Body of pancreas (tissue), 4 donors: ENCODE results near the gene SPSB2.
"Not testable (repeated sequence)": the region's sequence is repeated elsewhere in the genome, so short reads cannot be mapped to it uniquely, and the experiment has no call there.

Experiments used
- POLR2A ChIP-seq, 3 donors: fragments of 450-650 bp; IDR thresholded peaks; one replicate each; pipeline ENCODE4 v1.6.1; 2016; ENCODE audit warnings: antibody characterized with exemption in 3 of 3, mild to moderate bottlenecking in 2 of 3
- TF ChIP-seq, protein P1 (sequence below), 7 experiments: fragments of 450-650 bp in 4 of 7; fragments of 200-600 bp in 3 of 7; sonication (generic) in 3 of 7; IDR thresholded peaks; one replicate each; pipeline ENCODE4 v1.5.1; 2016 to 2019; ENCODE audit warnings: antibody characterized with exemption in 7 of 7

DNA sequence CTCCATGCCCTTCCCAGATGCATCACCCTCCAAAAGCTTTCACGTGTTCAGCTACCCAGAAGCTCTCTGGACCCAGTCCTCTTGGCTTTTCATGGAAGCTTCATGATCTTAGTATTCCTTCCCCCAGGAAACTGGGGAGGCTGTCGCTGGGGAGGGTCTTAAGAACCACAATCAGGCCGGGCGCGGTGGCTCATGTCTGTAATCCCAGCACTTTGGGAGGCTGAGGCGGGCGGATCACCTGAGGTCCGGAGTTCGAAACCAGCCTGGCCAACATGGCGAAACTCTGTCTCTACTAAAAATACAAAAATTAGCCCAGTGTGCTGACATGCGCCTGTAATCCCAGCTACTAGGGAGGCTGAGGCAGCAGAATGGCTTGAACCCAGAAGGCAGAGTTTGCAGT lies 35.0 kb upstream of the SPSB2 start:
- TF ChIP-seq, protein P1, sequence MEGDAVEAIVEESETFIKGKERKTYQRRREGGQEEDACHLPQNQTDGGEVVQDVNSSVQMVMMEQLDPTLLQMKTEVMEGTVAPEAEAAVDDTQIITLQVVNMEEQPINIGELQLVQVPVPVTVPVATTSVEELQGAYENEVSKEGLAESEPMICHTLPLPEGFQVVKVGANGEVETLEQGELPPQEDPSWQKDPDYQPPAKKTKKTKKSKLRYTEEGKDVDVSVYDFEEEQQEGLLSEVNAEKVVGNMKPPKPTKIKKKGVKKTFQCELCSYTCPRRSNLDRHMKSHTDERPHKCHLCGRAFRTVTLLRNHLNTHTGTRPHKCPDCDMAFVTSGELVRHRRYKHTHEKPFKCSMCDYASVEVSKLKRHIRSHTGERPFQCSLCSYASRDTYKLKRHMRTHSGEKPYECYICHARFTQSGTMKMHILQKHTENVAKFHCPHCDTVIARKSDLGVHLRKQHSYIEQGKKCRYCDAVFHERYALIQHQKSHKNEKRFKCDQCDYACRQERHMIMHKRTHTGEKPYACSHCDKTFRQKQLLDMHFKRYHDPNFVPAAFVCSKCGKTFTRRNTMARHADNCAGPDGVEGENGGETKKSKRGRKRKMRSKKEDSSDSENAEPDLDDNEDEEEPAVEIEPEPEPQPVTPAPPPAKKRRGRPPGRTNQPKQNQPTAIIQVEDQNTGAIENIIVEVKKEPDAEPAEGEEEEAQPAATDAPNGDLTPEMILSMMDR (IDR thresholded peaks at IDR 0.05): not testable (repeated sequence)
- TF ChIP-seq POLR2A (IDR thresholded peaks at IDR 0.05): not testable (repeated sequence)
